KOPT-K1 (cell line): ENCODE data around the gene QSOX2.
"Not testable (repeated sequence)": the region's sequence is repeated elsewhere in the genome, so short reads cannot be mapped to it uniquely, and the experiment has no call there.

Experiments
- H3K27ac ChIP-seq: fragments of 200-600 bp; sonication (generic); 2 replicates; pipeline ENCODE4 v1.5.1; 2016; ENCODE audit warnings: antibody characterized with exemption, mild to moderate bottlenecking, low read depth, low read length; ENCODE audit not compliant: poor library complexity, severe bottlenecking
- H3K36me3 ChIP-seq: fragments of 200-600 bp; sonication (generic); 2 replicates; pipeline ENCODE4 v1.5.1; 2017; ENCODE audit warnings: antibody characterized with exemption, mild to moderate bottlenecking, low read length, moderate library complexity; ENCODE audit not compliant: insufficient read depth
- H3K9me3 ChIP-seq: fragments of 200-600 bp; sonication (generic); 2 replicates; pipeline ENCODE4 v1.5.1; 2017; ENCODE audit warnings: antibody characterized with exemption, low read length, mild to moderate bottlenecking; ENCODE audit not compliant: insufficient read depth, poor library complexity, severe bottlenecking

Gene QSOX2

DNA sequence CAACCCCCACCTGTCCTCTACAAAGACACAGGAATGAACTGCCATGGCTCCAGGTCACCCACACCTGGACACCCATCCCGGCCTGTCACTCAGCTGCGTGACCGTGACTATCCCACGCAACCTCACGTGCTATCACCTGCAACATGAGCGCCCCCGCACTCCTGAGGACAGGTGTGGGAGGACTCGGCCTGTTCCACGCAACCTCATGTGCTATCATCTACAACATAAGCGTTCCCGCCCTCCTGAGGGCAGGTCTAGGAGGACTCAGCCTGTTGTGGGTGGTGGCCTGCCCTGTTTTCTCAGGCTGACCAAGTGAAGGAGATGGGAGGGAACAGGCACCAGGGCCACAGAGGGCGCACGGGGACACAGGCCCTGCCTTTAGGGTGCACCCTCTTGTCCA lies 4.1 kb downstream of the QSOX2 start:
- Histone ChIP-seq H3K27ac (no peak overlapping the region), H3K36me3 (peaks cover 14% of the 10 kb centered on the region; the same call in 1 of the 2 replicates), H3K9me3 (no peaks in the 10 kb centered on the region)

DNA sequence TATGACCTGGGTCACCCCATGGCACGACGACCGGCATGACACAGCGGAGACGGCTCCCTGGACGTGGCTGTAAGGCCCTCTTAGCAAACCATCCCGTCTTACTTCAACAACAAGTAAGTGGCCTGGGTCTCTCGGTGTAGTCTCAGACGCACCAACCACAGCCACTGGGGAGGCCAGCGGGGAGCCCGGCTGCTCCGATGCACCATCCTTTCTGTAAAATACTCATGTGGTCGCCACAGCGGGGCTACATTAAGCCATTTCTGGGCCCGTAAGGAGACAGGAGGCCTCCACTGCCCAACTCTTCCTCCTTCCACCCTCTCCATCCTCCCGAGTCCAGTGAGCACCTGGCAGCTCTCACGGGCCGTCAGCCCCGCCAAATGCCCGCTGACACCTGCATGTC lies 4.7 kb downstream of the QSOX2 start:
- H3K27ac ChIP-seq: no peak overlapping the region
- H3K9me3 ChIP-seq: no peaks in the 10 kb centered on the region
- H3K36me3 ChIP-seq: peaks cover 20% of the 10 kb centered on the region; the same call in 1 of the 2 replicates

DNA sequence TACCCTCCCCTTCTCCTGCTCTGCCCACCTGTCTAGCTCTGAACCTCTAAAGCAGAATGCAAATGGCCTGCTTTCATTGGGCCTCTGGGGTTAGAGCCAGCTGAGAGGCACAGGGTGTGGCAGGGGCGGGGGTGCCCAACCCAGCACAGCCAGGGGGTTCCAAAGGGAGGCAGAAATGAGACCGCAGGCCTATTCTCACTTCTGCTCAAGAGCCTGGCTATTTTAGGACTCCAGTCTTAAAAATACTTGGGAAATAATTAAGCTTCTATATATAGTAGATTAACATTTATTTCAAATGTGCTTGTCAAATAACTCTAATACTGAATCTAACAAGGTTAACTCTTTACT lies 5.7 kb downstream of the QSOX2 start:
- peaks cover 29% of the 10 kb centered on the region; the same call in 1 of the 2 replicates for H3K36me3 ChIP-seq
- H3K9me3 ChIP-seq: no peaks in the 10 kb centered on the region
- H3K27ac ChIP-seq: no peak overlapping the region

DNA sequence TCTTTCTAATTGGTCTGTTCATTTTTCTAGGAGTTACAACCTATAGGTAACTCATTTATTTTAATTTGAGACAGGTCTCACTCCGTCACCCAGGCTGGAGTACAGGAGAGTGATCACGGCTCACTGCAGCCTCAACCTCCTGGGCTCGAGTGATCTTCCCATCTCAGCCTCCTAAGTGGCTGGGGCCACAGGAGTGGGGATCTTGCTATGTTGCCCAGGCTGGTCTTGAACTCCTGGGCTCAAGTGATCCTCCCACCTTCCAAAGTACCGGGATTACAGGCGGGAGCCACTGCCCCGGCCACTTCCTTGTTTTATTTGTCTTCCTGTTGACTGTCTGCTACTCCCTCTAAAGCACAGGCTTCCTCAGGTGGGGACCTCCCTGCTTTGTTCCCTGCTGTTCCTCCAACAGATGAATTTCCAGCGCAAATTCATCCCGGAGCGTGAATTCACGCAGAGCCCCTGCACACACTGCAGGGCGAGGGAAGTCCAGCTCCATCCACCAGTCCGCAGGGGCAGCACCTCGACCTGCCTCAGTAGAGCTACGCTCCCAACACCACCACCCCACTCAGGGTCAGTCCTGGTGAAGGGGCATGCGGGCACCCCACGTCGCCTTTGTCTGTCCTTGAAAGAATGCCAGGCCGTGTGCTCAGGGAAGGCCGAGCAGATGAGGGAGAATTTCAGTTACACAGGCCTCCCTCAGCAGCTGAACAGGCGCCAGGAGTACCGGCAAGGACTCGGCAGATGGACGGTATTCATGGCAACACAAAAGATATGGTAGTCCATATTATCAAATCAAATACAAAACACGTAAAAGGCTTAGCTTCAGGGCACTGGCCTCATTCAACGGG lies 6.3 kb downstream of the QSOX2 start:
- Histone ChIP-seq H3K27ac (no peak overlapping the region), H3K36me3 (peaks cover 30% of the 10 kb centered on the region; the same call in 1 of the 2 replicates), H3K9me3 (no peaks in the 10 kb centered on the region)

DNA sequence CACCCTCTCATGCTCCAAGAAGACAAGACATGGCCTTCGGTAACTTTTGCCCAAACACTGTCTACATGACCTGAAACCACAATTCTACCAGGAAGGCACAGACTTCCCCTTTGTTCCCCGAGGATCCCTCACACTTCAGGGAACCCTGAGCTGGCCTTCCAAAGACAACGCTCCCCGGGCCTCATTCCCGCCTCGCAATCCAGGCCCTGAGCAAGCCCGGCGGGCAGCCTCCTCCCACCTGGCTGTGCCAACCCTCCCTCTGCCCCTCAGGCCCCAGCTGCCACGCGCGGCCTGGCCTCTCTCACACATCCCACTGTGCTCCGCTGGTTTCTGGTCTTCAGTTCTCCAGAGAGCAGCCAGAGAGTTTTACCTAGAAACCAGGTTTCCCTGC lies 7.3 kb downstream of the QSOX2 start:
- H3K36me3 ChIP-seq: peaks cover 35% of the 10 kb centered on the region; the same call in 1 of the 2 replicates
- no peaks in the 10 kb centered on the region for H3K9me3 ChIP-seq
- no peak overlapping the region for H3K27ac ChIP-seq

DNA sequence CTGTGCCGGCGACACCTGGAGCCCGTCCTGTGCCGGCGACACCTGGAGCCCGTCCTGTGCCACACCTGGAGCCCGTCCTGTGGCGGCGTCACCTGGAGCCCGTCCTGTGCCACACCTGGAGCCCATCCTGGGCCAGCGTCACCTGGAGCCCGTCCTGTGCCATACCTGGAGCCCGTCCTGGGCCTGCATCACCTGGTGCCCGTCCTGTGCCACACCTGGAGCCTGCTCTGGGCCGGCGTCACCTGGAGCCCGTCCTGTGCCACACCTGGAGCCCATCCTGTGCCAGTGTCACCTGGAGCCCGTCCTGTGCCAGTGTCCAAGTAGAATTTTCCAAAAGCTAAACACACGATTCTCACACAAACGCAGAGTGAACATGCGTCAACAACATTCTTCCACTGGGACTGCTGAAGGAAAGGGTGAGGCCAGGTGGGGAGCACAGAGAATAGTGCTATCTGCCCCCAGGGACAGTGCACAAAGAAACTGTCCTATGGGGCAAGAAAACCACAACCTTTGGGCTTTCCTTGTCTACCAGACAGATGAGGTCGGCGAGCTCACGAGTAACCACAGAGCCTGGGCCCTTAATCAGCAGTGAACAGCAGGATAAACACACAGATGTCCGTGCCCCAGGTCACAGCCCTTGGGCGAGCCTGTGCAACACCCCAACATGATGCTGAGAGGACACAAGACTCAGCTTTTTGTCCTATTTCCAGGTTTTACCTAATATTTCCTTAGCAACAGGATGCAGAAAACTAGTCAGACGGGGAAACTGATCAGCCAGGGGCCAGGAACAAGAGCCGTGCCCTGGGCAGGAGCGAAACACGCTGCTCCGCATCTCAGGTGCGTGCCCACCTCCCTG lies 7.9 kb downstream of the QSOX2 start:
- Histone ChIP-seq H3K36me3 (peaks cover 36% of the 10 kb centered on the region; the same call in 1 of the 2 replicates), H3K9me3 (no peaks in the 10 kb centered on the region), H3K27ac (no peak overlapping the region)

DNA sequence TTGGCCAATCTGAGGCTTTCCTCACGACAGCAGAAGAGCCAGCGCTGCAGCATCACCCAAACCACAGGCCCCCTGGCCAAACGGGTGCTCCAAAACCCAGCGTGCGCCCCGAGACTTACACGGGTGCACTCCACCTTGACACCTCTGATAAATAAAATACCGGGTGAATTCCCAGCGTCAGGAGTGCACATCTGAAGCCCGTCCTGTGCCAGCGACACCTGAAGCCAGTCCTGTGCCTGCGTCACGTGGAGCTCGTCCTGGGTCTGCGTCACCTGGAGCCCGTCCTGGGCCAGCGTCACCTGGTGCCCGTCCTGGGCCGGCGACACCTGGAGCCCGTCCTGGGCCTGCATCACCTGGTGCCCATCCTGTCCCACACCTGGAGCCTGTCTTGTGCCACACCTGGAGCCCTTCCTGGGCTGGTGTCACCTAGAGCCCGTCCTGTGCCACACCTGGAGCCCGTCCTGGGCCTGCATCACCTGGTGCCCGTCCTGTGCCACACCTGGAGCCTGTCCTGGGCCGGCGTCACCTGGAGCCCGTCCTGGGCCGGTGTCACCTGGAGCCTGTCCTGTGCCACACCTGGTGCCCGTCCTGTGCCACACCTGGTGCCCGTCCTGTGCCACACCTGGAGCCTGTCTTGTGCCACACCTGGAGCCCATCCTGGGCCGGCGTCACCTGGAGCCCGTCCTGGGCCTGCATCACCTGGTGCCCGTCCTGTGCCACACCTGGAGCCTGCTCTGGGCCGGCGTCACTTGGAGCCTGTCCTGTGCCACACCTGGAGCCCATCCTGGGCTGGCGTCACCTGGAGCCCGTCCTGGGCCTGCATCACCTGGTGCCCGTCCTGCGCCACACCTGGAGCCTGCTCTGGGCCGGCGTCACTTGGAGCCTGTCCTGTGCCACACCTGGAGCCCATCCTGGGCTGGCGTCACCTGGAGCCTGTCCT lies 8.9 kb downstream of the QSOX2 start:
- H3K9me3 ChIP-seq, H3K27ac ChIP-seq: not testable (repeated sequence)
- H3K36me3 ChIP-seq: peaks cover 32% of the 10 kb centered on the region; the same call in 1 of the 2 replicates

DNA sequence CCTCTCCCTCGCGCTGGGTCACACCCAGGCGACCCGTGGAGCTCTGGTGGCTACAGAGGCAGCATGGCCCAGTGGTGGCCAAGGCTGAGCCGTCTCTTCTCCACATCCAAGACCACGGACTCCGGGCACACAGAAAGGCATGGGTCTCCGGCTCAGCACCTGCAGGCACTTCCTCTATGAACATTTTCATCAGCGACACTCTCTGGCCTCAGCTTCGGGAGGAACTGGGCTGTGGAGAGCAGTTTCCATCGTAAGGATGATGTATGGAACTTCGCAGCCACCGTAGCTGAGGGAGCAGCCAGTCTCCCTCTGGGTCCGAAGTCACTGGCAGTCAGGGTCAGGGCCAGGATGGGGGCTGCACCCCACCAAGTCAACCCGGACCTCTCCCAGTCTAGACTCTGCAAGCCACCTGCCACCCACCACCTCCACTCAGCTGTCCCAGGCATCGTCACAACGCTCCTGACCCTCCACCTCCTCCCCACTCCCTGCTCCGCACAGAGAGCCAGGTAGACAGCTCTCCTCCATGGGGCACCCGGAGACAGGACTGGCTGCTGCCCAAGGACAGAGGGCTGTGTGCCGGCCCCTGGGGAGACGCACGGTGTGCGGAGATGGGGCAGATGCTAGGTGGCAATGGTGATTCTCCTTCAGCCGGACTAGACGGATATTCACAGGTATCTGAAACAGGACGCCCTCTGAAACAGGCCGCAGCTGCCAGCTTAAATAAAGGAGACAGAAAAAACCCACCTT lies 9.7 kb downstream of the QSOX2 start:
- peaks cover 36% of the 10 kb centered on the region; the same call in 1 of the 2 replicates for H3K36me3 ChIP-seq
- H3K9me3 ChIP-seq: no peaks in the 10 kb centered on the region
- no peak overlapping the region for H3K27ac ChIP-seq

DNA sequence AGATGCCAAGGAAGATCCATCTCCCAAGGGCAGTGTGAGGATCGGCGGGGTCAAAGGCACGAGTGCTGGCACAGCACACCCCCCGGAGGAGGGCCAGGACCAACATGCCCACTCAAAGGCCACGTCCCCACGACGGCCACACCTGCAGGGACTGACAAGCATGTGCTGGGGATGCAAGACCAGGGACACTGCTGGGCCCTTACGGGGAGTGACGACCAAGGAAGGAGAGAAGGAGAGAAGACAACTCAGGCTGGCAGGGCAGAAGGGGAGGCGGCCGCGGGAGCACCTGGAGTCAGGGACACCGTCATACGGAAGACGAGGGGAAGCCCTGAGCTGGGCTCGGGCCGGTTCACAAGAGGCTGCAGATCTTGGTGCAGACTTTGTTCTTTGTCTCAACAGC lies 10.4 kb downstream of the QSOX2 start:
- Histone ChIP-seq H3K27ac (no peak overlapping the region), H3K36me3 (peaks cover 39% of the 10 kb centered on the region; the same call in 1 of the 2 replicates), H3K9me3 (no peaks in the 10 kb centered on the region)

DNA sequence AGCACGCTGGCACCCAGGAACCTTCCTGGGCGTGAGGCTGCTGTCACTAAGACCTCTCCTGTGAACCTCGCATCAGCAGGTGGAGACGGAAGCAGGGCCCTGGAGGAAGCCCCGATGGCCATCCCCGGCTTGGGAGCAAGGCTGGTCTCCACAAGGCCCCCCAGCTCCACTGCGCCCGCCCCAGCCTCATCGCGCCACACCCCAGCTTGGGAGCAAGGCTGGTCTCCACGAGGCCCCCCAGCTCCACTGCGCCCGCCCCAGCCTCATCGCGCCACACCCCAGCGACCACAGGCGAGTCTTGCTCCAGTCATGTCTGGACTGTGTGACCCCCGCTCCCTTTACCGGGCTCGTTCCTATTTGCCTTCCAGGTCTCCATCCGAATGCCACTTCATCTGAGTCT lies 11.0 kb downstream of the QSOX2 start:
- Histone ChIP-seq H3K9me3 (no peaks in the 10 kb centered on the region), H3K36me3 (peaks cover 39% of the 10 kb centered on the region; the same call in 1 of the 2 replicates), H3K27ac (no peak overlapping the region)

DNA sequence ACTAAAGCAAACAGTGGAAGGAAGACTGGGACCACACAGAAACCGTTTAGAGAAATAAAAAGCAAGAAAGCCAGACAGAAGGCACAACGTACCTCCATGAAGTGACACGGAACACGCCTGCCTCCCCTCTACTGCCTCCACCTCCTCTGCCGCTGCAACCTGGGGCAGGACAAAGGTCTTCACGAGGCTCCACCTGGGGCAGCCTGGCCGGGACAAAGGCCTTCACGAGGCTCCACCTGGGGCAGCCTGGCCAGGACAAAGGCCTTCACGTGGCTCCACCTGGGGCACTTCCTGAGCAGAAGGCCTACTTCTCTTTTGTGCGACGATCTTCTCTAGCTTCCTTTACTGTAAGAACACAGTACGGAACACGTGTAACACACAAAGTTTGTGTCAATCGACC lies 11.7 kb downstream of the QSOX2 start:
- no peaks in the 10 kb centered on the region for H3K9me3 ChIP-seq
- peak overlapping the region; percentile 59 for H3K27ac ChIP-seq
- peaks cover 39% of the 10 kb centered on the region; the same call in 1 of the 2 replicates for H3K36me3 ChIP-seq

DNA sequence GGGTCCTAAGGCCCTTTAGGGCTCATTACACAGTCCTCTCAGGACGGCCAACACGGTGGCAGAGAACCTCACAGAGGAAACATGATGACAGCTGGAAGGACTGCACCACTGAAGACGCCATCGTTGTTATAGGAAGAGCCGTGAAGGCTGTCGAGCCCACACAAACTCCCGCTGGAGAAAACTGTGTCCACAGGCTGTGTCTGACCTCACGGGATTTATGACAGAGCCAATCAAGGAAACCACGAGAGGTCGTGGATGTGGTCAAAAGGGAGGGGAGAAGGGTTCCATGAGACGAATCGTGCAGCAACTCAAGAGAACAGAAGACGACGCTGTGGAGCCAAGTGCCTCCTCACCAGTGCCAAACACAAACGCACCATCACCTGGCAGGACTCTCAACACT lies 12.2 kb downstream of the QSOX2 start:
- peaks cover 39% of the 10 kb centered on the region; the same call in 1 of the 2 replicates for H3K36me3 ChIP-seq
- H3K9me3 ChIP-seq: no peaks in the 10 kb centered on the region
- H3K27ac ChIP-seq: peak overlapping the region; percentile 59

DNA sequence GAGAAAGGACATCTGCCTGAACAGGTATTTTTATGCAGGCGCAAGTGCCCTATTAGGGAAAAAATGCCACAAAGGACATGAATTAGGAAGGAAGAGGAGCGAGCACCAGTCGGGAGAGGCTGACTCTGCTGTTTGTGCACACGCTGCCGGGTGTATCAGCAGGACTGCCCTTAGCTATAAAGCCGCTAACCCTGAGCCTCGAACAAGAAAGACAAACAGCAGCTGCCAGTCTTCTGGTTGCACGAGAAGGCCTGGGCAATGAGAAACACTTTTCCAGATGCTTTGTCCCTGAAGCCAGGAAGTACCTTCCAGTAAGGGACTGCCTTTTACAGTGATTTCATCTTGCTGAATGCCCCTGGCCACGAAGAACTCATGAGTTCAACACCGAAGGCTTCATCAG lies 12.6 kb downstream of the QSOX2 start:
- H3K9me3 ChIP-seq: no peaks in the 10 kb centered on the region
- H3K36me3 ChIP-seq: peaks cover 39% of the 10 kb centered on the region; the same call in 1 of the 2 replicates
- H3K27ac ChIP-seq: peak overlapping the region; percentile 59
